Fibroblast of villous mesenchyme (primary cell): Measurements from ENCODE around the gene AP1S3. TPM values are rescaled to one million over a fixed set of nuclear protein-coding genes. Genes with fewer than 3 reads are reported as not detected.
"Not testable (repeated sequence)": the region's sequence is repeated elsewhere in the genome, so short reads cannot be mapped to it uniquely, and the experiment has no call there.

Experiments
- DNase-seq: peaks from one replicate; pipeline ENCODE4 v3.0.0-alpha.2; 2010; ENCODE audit warnings: low read depth
- H3K4me3 ChIP-seq: 2 replicates; pipeline ENCODE4 v1.5.1; 2011; ENCODE audit warnings: low read depth, mild to moderate bottlenecking, low read length
- CTCF ChIP-seq: IDR thresholded peaks from 2 replicates; pipeline ENCODE4 v1.5.1; 2012; ENCODE audit warnings: low read depth, mild to moderate bottlenecking, low read length; ENCODE audit not compliant: insufficient read depth
- total RNA-seq: library from RNA; depleted of rRNA; stranded (reverse); fragments of >200 nt; gene quantifications from 2 replicates; pipeline ENCODE4 v1.2.3, GENCODE V29; 2012

The AP1S3 gene
- total RNA-seq, 1 donor, result 4.7 TPM

DNA sequence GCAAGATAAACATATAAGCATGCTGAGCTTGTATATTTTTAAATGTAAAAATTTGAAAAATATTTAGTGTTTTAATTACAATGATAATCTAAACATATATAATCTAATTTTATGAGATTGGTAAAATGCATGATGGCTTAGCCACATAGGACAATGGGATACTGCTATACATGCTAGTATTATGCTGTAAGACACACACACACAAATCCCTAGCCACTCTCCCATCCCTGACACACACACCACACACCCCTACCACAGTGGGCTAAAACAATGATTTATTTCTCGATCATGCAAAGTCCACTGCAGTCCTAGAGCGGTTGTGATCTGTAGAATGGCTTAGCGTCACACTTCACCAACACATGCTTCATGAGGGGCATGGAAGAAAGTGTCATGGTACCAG, 36.3 kb upstream of the AP1S3 start:
- no peak overlapping the region for H3K4me3 ChIP-seq
- no peak for TF ChIP-seq CTCF
- no peak for DNase-seq

- H3K4me3 ChIP-seq, DNase-seq: not testable (repeated sequence)
Measured at GRCh38 chr2:223872772-223873171, 35.4 kb upstream of the AP1S3 start.

DNA sequence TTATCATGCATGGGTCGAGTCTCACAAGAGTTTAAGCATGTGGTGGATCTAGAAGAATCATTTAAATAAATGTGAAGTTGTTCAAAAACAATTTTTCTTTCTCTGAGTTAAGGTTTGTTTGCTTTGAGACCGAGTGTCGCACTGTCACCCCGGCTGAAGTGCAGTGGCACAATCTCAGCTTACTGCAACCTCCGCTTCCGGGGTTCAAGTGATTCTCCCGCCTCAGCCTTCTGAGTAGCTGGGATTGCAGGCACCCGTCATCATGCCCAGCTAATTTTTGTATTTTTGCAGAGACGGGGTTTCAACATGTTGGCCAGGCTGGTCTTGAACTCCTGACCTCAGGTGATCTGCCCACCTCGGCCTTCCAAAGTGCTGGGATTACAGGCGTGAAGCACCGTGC, 34.3 kb upstream of the AP1S3 start:
- H3K4me3 ChIP-seq, DNase-seq: not testable (repeated sequence)

DNA sequence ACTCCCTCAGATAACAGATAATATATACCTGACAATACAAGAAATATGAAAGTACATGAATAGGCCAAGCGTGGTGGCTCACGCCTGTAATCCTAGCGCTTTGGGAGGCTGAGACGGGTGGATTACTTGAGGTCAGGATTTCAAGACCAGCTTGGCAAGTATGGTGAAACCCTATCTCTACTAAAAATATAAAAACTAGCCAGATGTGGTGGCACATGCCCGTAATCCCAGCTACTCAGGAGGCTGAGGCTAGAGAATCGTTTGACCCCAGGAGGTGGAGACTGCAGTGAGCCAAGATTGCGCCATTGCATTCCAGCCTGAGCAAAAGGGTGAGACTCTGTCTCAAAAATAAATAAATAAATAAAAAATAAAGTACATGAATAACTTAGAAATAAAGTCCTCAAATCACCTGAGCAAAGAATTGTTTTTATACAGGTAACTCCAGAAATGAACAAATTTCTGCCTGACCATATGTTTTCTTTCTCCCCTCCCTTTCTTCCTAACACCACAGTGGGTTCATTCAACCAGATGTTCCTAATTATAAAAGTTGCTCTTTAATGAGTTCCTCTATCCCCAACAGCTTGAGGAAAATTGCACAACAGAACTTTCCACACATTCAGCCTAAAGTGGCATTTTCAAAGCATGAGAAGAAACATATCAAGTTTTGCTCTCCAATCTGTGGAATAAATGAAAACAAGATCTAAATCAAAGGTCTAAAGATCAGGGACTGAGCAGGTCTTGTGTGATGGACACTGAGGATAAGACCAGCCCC, 33.6 kb upstream of the AP1S3 start:
- peak; percentile 85 for DNase-seq
- TF ChIP-seq CTCF, result no peak
- H3K4me3 ChIP-seq, result no peak overlapping the region

DNA sequence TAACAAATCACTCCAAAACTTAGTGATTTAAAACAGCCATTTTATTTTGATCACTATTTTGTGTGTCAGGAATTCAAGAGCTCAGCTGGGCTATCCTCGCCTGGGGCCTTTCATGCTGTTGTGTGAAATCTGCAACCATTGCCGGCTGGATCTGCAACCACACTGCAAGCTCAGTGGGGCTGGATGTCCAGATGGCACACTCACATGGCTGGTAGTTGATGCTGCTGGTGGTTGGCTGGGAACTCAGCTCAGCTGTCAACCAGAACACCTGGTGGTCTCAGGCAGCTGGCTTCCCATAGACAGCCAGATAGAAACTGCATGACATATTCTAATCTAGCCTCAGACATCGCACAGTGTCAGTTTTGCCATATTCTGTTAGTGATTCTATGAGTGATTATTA, 30.6 kb upstream of the AP1S3 start:
- DNase-seq, result no peak
- no peak overlapping the region for H3K4me3 ChIP-seq
- no peak for TF ChIP-seq CTCF

DNA sequence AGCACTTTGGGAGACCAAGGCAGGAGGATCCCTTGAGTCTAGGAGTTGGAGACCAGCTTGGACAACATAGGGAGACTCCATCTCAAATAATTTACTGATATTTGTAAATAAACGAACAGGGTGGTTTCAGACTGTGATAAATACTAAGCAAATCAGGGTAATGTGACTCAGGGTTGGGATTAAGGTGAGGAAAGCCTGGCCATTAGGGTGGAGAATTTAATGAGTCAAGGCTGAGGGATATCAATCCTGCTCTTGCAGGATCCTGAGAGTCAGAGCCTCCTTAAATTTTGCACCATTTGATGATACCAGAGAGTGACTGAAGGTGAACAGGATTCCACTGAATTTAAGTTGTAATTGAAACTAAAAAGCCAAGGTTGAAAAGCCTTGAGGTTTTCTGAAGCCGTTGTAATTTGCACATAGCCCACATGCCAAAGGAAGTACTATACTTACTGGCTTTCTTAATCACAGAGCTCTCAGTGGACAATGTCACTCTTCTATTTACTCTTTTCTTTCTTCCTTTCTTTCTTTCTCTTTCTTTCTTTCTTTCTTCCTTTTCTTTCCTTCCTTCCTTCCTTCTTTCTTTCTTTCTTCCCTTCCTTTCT, 28.6 kb upstream of the AP1S3 start:
- no peak overlapping the region for H3K4me3 ChIP-seq
- no peak for DNase-seq
- no peak for TF ChIP-seq CTCF

- no peak for TF ChIP-seq CTCF
- no peak for DNase-seq
- no peak overlapping the region for H3K4me3 ChIP-seq
Measured at GRCh38 chr2:223865124-223865523, 27.7 kb upstream of the AP1S3 start.

DNA sequence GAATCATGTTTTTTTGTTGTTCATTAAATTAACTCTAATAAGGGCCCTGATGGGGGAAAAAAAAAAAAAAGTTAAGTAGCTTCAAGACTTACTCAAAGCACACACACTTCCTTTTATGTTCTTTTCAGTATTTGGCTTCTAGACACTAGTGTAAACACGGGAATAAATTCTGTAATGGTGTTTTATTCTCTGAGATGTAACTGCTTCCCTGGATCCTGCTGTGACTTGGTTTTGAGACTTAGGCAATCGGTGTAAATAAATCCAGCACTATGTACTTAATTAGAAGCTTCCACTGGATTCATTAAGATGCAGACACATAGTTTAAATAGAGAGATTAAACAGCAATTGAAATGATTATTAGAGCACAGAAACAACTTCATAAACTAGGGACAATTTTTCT, 26.1 kb upstream of the AP1S3 start:
- H3K4me3 ChIP-seq, result no peak overlapping the region
- no peak for TF ChIP-seq CTCF

More for the DNA sequence above, 26.1 kb upstream of the AP1S3 start:
- no peak for DNase-seq
